Measurements from ENCODE around the gene CCDC134. TPM values are rescaled to one million over a fixed set of nuclear protein-coding genes. Genes with fewer than 3 reads are reported as not detected.
"Not testable (repeated sequence)": the region's sequence is repeated elsewhere in the genome, so short reads cannot be mapped to it uniquely, and the experiment has no call there.

The CCDC134 gene
- total RNA-seq, 1 donor, result 13.6 TPM

DNA sequence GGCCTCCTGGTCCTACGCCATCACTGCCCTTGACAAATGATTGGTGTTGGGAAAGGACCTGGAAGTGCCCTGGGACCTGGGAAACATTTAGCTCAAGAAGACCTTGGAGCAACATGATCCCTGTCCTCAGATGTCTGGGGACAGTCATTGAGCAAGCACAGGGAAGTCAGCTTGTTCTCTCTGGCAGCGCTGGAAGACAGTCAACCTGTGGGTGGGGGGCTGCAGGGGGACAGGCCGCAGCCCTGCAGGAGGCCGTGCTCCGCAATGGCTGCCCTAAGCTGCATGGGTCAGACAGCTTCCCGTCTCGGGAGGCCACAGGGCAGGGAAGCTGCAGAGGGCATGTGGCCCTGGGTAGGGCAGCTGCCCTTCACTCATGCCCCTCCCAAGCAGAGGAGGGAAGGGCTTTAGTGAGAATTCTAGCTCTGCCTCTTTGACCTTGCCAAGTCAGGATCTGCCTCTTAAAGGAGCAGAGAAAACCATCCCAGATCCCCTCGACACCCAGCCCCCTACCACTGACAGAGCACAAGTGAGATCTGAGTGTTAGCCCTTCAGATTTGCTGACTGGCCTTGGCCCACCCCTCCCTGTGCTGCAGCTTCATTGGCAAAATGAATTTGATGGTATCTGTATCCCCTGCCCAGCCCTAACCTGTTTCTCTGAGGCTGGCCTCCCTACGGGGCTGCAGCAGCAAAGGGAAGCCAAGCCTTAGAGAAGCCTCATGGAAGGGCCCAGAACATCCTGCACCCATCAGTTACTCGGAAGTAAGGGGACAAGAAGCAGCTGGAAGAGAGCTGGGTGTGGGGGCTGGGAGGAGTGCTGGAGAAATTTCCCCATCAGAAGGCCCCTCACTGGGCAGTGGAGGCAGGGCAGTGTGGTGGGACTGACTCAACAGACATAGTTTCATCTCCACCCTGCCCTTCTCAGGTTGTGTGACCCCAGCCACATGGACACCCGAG lies 26.2 kb downstream of the CCDC134 start:
- Histone ChIP-seq H3K4me1 (ENCODE audit: insufficient read depth, low read length) (peaks cover 8% of the 10 kb centered on the region), H3K27me3 (ENCODE audit: insufficient read depth, low read length) (no peaks in the 10 kb centered on the region), H3K4me3 (ENCODE audit: low read length) (no peak overlapping the region), H3K9me3 (ENCODE audit: low read depth, low read length) (no peaks in the 10 kb centered on the region)

DNA sequence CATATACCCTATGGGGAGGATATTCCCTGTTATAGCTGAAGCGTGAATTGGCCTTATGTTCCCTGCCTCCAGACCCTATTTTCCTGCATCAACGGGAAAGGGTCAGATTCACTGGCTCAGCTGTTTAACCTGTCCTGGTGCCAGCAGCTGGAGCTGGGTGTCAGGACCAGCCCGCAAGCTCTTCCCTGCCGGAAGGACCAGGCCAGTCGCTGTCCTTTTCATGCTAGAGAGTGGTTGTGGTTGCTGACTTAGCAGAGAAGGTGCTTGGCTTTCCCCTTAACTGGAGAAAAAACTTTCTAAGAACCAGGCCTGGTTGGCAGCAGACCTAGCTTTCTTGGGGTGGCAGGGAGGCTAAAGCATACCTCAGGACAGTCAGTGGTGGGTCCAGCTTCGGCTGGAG lies 27.2 kb downstream of the CCDC134 start:
- Histone ChIP-seq H3K27me3 (ENCODE audit: insufficient read depth, low read length) (no peaks in the 10 kb centered on the region), H3K4me1 (ENCODE audit: insufficient read depth, low read length) (peaks cover 15% of the 10 kb centered on the region), H3K4me3 (ENCODE audit: low read length) (no peak overlapping the region), H3K9me3 (ENCODE audit: low read depth, low read length) (no peaks in the 10 kb centered on the region)

DNA sequence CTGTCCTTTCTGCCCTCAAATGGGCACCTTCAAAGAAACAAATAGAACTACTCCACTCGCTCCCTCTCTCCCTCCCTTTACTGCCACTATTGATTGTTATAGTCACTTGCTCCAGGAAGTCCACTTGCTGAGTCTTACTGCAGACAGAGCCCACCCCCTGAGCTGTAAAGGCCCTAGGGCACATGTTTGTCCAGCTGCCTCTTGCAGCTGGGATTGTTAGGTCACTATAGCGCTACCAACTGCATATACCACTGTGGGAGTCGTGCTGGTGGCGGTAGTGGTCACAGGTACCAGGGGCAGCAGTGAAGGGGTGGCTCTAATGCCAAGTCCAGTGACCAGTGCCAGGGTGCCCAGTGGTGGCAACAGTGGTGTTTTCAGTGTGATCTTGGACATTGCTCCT lies 28.0 kb downstream of the CCDC134 start:
- Histone ChIP-seq H3K9me3 (ENCODE audit: low read depth, low read length) (no peaks in the 10 kb centered on the region), H3K4me3 (ENCODE audit: low read length) (no peak overlapping the region), H3K27me3 (ENCODE audit: insufficient read depth, low read length) (no peaks in the 10 kb centered on the region), H3K4me1 (ENCODE audit: insufficient read depth, low read length) (peaks cover 15% of the 10 kb centered on the region)

DNA sequence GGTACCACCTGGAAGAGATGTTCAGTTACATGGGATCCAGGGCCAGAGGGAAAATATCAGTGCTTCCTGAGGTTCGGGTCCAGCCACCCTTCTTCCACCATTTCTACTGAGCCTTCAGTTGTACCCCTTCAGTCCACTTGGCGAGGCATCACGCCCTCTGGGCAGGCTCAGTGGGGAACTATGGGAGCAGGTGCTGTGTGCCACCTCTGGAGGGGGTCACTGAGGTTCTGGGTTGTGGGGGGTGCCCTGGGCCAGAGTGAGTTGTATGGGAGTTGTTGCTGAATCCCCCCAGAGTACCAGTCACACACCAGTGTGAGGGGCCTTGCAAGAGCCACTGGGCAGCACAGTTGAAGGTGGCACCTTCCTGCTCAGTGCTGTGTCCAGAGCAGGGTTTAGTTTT lies 29.7 kb downstream of the CCDC134 start:
- H3K9me3 ChIP-seq (ENCODE audit: low read depth, low read length), result no peaks in the 10 kb centered on the region
- H3K4me1 ChIP-seq (ENCODE audit: insufficient read depth, low read length), result peaks cover 29% of the 10 kb centered on the region
- no peak overlapping the region for H3K4me3 ChIP-seq (ENCODE audit: low read length)
- no peaks in the 10 kb centered on the region for H3K27me3 ChIP-seq (ENCODE audit: insufficient read depth, low read length)

DNA sequence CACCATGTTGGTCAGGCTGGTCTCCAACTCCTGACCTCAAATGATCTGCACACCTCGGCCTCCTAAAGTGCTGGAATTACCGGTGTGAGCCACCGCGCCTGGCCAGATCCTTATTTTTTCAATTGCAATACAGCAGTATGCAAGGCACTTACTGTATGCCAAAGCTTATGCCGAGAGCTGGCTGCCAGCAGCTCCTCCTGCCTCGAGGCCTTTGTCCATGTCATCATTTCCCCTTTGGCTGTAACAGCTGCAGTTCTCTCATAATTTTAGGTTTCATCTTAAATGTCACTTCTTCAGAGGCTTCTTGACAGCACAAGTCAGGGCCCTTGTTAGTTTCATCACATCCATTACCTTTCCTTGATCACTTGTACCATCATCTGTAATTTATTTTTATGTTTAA lies 30.9 kb downstream of the CCDC134 start:
- Histone ChIP-seq H3K4me3 (ENCODE audit: low read length) (no peak overlapping the region), H3K4me1 (ENCODE audit: insufficient read depth, low read length) (peaks cover 39% of the 10 kb centered on the region), H3K9me3 (ENCODE audit: low read depth, low read length) (no peaks in the 10 kb centered on the region), H3K27me3 (ENCODE audit: insufficient read depth, low read length) (no peaks in the 10 kb centered on the region)

DNA sequence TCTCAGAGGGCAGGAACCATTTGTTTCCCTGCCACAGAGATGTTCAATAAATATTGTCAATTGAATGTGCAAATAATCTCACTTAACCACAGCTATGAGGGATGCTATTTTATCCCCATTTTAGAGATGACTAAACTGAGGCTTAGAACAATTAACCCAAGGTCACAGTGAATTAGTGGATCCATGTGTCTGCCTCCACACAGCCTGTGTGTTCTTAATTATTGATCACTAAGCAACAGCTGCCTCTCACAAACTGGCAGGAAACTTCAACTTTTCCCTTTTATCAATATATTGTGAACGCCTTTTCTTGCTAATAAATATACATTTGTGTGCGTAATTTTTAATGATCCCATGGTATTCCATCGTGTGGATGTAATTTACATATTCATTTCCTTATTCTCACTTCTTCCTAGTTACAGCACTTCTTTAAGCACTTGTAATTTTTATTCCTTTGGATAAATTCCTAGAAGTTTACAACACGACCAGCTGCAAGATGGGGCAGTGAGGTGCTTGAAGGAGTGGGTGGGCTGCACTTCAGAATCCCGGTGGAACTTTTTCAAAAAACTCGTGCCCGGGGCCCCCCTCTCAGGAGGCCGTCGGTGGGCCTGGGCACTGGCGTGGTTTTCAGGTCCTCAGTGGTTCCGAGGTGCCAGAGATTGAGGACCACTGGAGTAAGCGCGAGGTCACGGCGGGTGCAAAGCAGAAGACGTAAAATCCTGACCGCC lies 31.5 kb downstream of the CCDC134 start:
- Histone ChIP-seq H3K27me3 (ENCODE audit: insufficient read depth, low read length) (no peaks in the 10 kb centered on the region), H3K9me3 (ENCODE audit: low read depth, low read length) (no peaks in the 10 kb centered on the region), H3K4me3 (ENCODE audit: low read length) (peak overlapping the region; percentile 71), H3K4me1 (ENCODE audit: insufficient read depth, low read length) (peaks cover 39% of the 10 kb centered on the region)

DNA sequence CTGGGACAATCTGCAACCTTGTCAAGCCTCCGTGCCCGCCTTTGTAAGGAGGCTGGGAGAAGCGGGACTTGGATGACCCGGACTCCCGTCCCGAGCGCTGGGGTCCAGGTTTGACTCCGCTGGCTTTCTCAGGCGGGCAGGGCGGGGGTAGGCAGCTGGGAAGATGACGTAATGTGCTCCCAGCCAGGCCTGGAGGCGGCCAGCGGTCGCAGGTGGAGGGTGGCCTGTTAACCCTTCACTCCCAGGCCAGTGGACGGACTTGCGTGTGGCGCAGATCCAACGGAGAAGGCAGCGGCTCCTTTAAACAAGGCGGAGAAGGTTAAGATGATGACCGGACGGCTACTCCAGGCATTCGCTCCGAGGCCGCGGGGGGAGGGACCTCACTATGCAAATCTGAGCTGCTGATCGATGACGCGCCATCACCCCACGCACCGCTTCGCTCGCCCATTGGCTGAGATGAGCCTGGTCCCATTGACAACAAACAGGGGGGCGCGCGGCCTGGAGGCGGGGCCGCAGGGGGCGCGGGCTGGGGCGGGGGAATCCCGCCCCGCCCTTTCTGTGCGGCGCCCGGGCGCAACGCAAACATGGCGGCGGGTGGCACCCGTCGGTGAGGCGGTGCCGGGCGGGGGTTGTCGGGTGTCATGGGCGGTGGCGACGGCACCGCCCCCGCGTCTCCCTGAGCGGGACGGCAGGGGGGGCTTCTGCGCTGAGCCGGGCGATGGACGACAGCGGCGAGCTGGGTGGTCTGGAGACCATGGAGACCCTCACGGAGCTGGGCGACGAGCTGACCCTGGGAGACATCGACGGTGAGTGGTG lies 32.3 kb downstream of the CCDC134 start, which contains the start of gene SREBF2:
Gene SREBF2 (plus strand): TSS at position 553 of the 816 bp plus-strand sequence. CDS start 166 bp downstream, at position 719.
- Histone ChIP-seq H3K4me1 (ENCODE audit: insufficient read depth, low read length) (peaks cover 39% of the 10 kb centered on the region), H3K4me3 (ENCODE audit: low read length) (peak within 1 kb of the TSS; percentile 71), H3K9me3 (ENCODE audit: low read depth, low read length) (no peaks in the 10 kb centered on the region), H3K27me3 (ENCODE audit: insufficient read depth, low read length) (no peaks in the 10 kb centered on the region)

DNA sequence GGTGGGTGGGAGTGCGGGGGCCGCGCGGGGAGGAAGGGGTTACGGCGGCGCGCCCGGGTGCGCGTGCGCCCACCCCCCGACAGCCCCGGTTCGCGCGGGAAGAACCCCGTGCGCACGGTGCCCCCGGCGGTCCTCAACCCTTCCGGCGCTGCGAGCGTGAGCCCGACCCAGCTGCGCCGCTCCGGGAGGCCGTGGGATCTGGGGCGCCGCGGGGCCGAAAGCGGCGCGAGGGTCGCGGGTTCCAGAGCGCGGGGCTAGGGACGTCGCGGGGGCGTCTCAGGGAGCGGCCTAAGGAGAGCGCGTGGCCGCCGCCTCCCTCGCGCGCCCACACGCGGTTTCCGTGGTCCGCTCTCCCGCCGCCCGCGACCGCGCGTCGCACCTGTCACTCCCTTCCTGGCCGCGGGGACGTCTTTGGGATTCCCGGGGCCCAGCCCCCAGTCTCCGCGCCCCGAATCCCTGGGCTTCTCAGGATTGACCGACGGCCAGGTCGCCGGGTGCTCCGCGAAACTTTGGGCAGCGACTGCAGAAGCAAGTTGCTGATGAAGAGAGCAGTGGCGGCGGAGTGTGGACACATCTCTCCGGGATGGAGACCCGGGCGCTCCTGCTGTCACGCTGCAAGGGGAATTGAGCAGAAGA lies 33.0 kb downstream of the CCDC134 start:
- H3K4me3 ChIP-seq (ENCODE audit: low read length), result peak overlapping the region; percentile 71

DNA sequence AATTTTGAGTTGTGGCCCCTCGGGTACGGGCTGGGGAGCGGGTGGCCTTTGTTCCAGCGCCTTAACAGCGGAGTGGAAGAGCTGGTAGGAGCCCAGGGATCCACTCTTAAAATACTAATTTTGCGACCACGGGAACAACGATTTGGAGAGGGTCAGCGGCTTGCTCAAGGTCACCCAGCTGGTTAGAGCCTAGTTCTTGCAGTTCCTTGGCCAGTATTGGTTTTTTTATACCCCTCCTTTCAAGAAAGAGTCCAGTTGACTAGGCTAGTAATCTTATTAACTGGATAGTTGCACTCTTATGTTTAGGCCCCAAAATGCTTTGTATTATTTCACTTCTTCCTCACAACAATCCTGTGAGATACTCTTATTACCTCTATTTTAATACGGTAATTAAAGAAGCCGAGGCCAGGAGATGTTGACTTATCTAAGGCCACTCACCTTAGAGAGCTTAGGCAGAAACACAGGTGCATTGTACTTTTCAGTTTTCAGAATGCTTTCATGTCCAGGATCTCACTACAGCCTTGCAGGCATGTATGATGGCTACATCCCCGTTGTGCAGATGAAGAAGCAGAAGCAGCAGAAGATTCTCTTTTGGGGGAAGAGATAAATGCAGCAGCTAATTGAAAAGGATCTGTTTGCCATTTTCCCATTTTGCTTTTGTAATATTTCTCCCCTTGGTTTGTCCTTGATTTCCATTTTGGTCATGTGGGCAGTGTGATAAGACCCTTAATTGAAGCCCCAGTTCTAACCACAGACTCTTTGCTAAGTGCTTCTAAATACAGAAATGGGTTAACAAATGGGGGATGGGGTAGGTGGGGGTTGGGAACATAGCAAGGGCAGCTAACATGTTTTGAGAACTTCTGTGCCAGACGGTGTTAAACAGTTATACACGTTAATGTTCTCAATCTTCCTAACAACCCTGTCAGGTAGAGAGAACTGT lies 33.8 kb downstream of the CCDC134 start:
- H3K27me3 ChIP-seq (ENCODE audit: insufficient read depth, low read length), result no peaks in the 10 kb centered on the region
- H3K4me3 ChIP-seq (ENCODE audit: low read length), result peak overlapping the region; percentile 71
- H3K9me3 ChIP-seq (ENCODE audit: low read depth, low read length), result no peaks in the 10 kb centered on the region
- peaks cover 39% of the 10 kb centered on the region for H3K4me1 ChIP-seq (ENCODE audit: insufficient read depth, low read length)

More for the DNA sequence above, 33.0 kb downstream of the CCDC134 start:
- Histone ChIP-seq H3K27me3 (ENCODE audit: insufficient read depth, low read length) (no peaks in the 10 kb centered on the region), H3K9me3 (ENCODE audit: low read depth, low read length) (no peaks in the 10 kb centered on the region), H3K4me1 (ENCODE audit: insufficient read depth, low read length) (peaks cover 39% of the 10 kb centered on the region)

DNA sequence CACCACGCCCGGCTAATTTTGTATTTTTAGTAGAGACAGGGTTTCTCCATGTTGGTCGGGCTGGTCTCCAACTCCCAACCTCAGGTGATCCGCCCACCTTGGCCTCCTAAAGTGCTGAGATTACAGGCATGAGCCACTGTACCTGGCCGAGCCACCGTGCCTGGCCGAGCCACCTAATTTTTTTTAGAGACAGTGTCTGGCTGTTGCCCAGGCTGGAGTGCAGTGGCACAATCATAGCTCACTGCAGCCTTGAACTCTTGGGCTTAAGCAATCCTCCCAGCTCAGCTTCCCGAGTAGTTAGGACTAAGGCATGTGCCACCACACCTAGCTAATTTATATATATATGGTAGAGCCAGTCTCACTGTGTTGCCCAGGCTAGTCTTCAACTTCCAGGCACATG lies 35.0 kb downstream of the CCDC134 start:
- not testable (repeated sequence) for H3K27me3 ChIP-seq (ENCODE audit: insufficient read depth, low read length); H3K4me3 ChIP-seq (ENCODE audit: low read length); H3K9me3 ChIP-seq (ENCODE audit: low read depth, low read length)
- peaks cover 39% of the 10 kb centered on the region for H3K4me1 ChIP-seq (ENCODE audit: insufficient read depth, low read length)

DNA sequence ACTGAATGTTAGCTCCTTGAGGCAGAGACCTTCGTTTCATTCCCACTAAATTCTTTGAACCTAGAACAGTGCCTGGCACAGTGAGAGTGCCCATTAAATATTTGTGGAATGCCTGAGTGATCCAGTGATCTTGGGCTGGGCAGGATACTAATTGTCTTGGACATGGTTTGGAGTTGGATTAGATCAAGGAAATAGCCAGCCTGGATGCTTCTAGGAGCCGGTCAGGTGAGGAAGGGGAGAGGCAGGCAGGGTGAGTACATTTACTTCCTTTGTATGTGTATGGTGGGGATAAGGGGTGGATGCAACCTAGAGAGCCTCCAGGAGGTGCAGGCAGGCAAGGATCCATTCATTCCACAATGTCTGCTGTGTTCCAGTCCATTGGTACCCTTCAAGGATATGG lies 36.1 kb downstream of the CCDC134 start:
- no peak overlapping the region for H3K4me3 ChIP-seq (ENCODE audit: low read length)

DNA sequence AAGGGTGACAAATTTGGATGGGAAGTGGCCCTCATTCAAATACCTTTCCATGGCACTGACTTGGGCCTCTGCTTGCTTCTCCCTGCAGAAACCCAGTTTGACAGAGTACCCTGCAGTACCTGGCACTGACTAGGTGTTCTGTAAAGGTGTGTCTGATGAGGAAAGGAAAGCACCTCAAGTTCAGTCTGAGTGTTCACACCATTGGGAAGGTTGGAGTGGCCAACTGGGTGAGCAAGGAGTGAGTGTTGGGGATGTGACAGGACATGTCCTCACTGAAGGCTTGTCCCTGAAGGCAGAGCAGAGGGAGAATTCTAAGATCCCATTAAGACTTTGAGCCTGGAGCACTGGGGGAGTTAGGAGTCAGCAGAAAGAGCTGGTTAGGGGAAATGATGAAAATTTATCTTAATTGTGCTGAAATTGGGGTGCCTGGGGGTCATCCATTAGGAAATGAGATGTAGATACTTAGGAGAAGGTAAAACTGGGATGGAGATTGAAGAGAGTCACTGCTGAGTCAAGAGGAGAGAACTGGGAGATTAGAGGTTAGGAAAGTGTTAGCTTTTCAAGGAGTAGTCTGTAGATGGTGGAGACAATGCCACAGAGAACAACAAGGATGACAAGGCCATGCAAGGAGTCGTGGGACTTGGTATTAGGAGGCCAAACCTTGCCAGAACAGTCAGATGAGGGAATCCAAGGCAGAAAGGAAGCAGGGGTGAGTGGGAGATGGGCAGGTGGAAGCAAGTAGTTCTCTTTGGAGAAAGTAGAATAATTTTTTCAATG lies 38.6 kb downstream of the CCDC134 start:
- Histone ChIP-seq H3K9me3 (ENCODE audit: low read depth, low read length) (no peaks in the 10 kb centered on the region), H3K27me3 (ENCODE audit: insufficient read depth, low read length) (no peaks in the 10 kb centered on the region), H3K4me3 (ENCODE audit: low read length) (no peak overlapping the region), H3K4me1 (ENCODE audit: insufficient read depth, low read length) (peaks cover 30% of the 10 kb centered on the region)

More for the DNA sequence above, 36.1 kb downstream of the CCDC134 start:
- Histone ChIP-seq H3K4me1 (ENCODE audit: insufficient read depth, low read length) (peaks cover 32% of the 10 kb centered on the region), H3K27me3 (ENCODE audit: insufficient read depth, low read length) (no peaks in the 10 kb centered on the region), H3K9me3 (ENCODE audit: low read depth, low read length) (no peaks in the 10 kb centered on the region)

DNA sequence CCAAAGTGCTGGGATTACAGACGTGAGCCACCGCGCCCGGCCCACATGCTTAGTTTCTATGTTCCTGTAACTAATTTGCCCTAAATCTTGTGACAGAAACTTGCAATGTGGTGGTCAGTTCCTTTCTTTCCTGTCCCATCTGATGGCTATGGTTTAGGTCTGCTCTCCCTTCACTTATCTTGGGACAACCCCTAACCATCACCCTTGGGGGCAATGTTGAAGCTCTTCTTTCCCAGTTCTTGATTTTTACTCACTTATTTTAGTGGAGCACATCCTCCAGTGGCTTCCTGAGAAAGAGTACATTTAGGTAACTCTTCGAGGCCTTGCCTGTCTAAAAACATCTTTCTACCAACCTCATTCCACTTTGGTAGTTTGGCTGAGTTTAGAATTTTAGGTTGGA lies 39.7 kb downstream of the CCDC134 start:
- no peaks in the 10 kb centered on the region for H3K9me3 ChIP-seq (ENCODE audit: low read depth, low read length)
- peaks cover 33% of the 10 kb centered on the region for H3K4me1 ChIP-seq (ENCODE audit: insufficient read depth, low read length)

More for the DNA sequence above, 39.7 kb downstream of the CCDC134 start:
- Histone ChIP-seq H3K4me3 (ENCODE audit: low read length) (no peak overlapping the region), H3K27me3 (ENCODE audit: insufficient read depth, low read length) (no peaks in the 10 kb centered on the region)

Measured in mononuclear cell (primary cell).